Panc1 (cell line): ENCODE data around the gene NUFIP1. TPM values are rescaled to one million over a fixed set of nuclear protein-coding genes. Genes with fewer than 3 reads are reported as not detected.

ENCODE experiments used
- ATAC-seq: fragments of 200-7000 bp; cut with Tn5 transposase; 2 replicates; pipeline ENCODE4 v1.9.1; 2020; ENCODE audit warnings: mild to moderate bottlenecking, moderate library complexity
- BruUV-seq: library from RNA; stranded (reverse); fragments of 400-500 nt; replicated peaks from 2 replicates; lab custom pipeline; 2021; lab: Mats Ljungman, UMichigan
- CTCF ChIA-PET: fragments of 300-600 bp; sonication (Branson Sonifier 250); formaldehyde crosslinking; loops from one replicate; lab custom pipeline; 2022; ENCODE audit warnings: antibody characterized with exemption; lab: Charles Lee
- POLR2A ChIA-PET: fragments of 300-600 bp; sonication (Branson Sonifier 250); formaldehyde crosslinking; loops from one replicate; lab custom pipeline; 2022; ENCODE audit warnings: antibody characterized with exemption; lab: Charles Lee
- DNase-seq: peaks from one replicate; pipeline ENCODE4 v3.0.0-alpha.2; 2010; ENCODE audit warnings: low read depth, low spot score
- H3K27ac ChIP-seq: 2 replicates; pipeline ENCODE4 v1.5.1; 2011; ENCODE audit warnings: mild to moderate bottlenecking, low read length, inconsistent platforms
- H3K27me3 ChIP-seq: fragments of 200-500 bp; sonication (Bioruptor generic); 2 replicates; pipeline ENCODE4 v1.6.0; 2014; ENCODE audit warnings: low read length, inconsistent platforms; ENCODE audit not compliant: control insufficient read depth, insufficient read depth
- H3K36me3 ChIP-seq: fragments of 200-500 bp; sonication (Bioruptor generic); 2 replicates; pipeline ENCODE4 v1.5.1; 2014; ENCODE audit warnings: inconsistent platforms, mild to moderate bottlenecking, low read length, moderate library complexity; ENCODE audit not compliant: control insufficient read depth, insufficient read depth
- H3K4me1 ChIP-seq: 2 replicates; pipeline ENCODE4 v1.5.1; 2011; ENCODE audit warnings: inconsistent platforms, mild to moderate bottlenecking, low read length, moderate library complexity; ENCODE audit not compliant: control insufficient read depth, insufficient read depth
- H3K4me3 ChIP-seq, 2 experiments: 2 replicates each; pipeline ENCODE4 v1.5.1; 2011 to 2012; ENCODE audit warnings: low read depth in 2 of 2, low read length in 2 of 2, mild to moderate bottlenecking in 2 of 2, inconsistent platforms in 1 of 2, moderate library complexity in 1 of 2
- H3K9me3 ChIP-seq: fragments of 200-500 bp; sonication (Bioruptor generic); 2 replicates; pipeline ENCODE4 v1.5.1; 2014; ENCODE audit warnings: low read depth, mild to moderate bottlenecking, inconsistent platforms, low read length, moderate library complexity; ENCODE audit not compliant: control insufficient read depth, insufficient read depth
- CTCF ChIP-seq: fragments of 450-650 bp; IDR thresholded peaks from 2 replicates; pipeline ENCODE4 v1.5.1; 2017; ENCODE audit warnings: mild to moderate bottlenecking
- POLR2AphosphoS5 ChIP-seq: IDR thresholded peaks from 2 replicates; pipeline ENCODE4 v1.6.1; 2012; ENCODE audit warnings: mild to moderate bottlenecking, low read depth, low read length, moderate library complexity
- REST ChIP-seq, 2 experiments: IDR thresholded peaks; 2 replicates each; pipeline ENCODE4 v1.6.1; 2011 to 2012; ENCODE audit warnings: low read depth in 2 of 2, control low read depth in 1 of 2, low read length in 1 of 2, mild to moderate bottlenecking in 1 of 2, moderate library complexity in 1 of 2; ENCODE audit not compliant: insufficient read depth in 1 of 2
- SIN3A ChIP-seq: IDR thresholded peaks from 2 replicates; pipeline ENCODE4 v1.6.1; 2012; ENCODE audit warnings: low read depth, mild to moderate bottlenecking, low read length, moderate library complexity, borderline replicate concordance; ENCODE audit not compliant: insufficient read depth
- TCF7L2 ChIP-seq: IDR thresholded peaks from 2 replicates; pipeline ENCODE4 v1.6.1; 2011; ENCODE audit warnings: mild to moderate bottlenecking, low read depth, low read length, inconsistent platforms
- in situ Hi-C: cut with HindIII; loops from 2 replicates; pipeline ENCODE4 v1.10.0; 2016; ENCODE audit warnings: low sequenced_read_pairs, low pct_unique_long_range_greater_than_20kb
- intact Hi-C: fragments of 100-400 bp; cut with micrococcal nuclease; formaldehyde crosslinking; loops from one replicate; pipeline ENCODE4 v1.10.0; 2022; ENCODE audit not compliant: unreplicated experiment
- total RNA-seq: library from RNA; stranded (reverse); gene quantifications from one replicate; pipeline ENCODE4 v1.2.1, GENCODE V29; 2021; ENCODE audit not compliant: unreplicated experiment

Gene NUFIP1
- total RNA-seq, 1 experiment from 2014 or later, result 6.6 TPM

- POLR2A ChIA-PET, result no interaction called here
- Histone ChIP-seq H3K27ac (no peak overlapping the region), H3K4me1 (no peaks in the 10 kb centered on the region), H3K36me3 (no peaks in the 10 kb centered on the region; the same call in 1 of the 2 replicates), H3K27me3 (no peaks in the 10 kb centered on the region), H3K9me3 (no peaks in the 10 kb centered on the region), H3K4me3 (no peak overlapping the region)
- BruUV-seq, result no TSS peak
- DNase-seq, result no peak
- intact Hi-C loops, result no loop called here
- in situ Hi-C loops, result no loop called here
- ATAC-seq, result no peak
- CTCF ChIA-PET, result interaction anchor here (0.7 kb wide), 1 partner anchor 659 kb away, joined by 3 read pairs; no protein-coding TSS in a partner anchor
- TF ChIP-seq CTCF (no peak), POLR2AphosphoS5 (no peak), REST (IDR thresholded peaks at IDR 0.05; ENCODE audit: insufficient read depth in 1 of 2, low read depth in 2 of 2, low read length in 1 of 2) (no peak), TCF7L2 (no peak), SIN3A (no peak)
Measured at GRCh38 chr13:45015300-45015699, 26.0 kb upstream of the NUFIP1 start.

- no peak for TF ChIP-seq POLR2AphosphoS5
- no peak for TF ChIP-seq TCF7L2
- TF ChIP-seq REST (IDR thresholded peaks at IDR 0.05; ENCODE audit: insufficient read depth in 1 of 2, low read depth in 2 of 2, low read length in 1 of 2), result no peak
- no peak for TF ChIP-seq SIN3A
- no peak for TF ChIP-seq CTCF
- Histone ChIP-seq H3K4me1 (no peaks in the 10 kb centered on the region), H3K27me3 (no peaks in the 10 kb centered on the region), H3K9me3 (no peaks in the 10 kb centered on the region), H3K36me3 (peaks cover 2% of the 10 kb centered on the region; the same call in 1 of the 2 replicates), H3K4me3 (no peak overlapping the region), H3K27ac (no peak overlapping the region)
- ChIA-PET CTCF (no interaction called here), POLR2A (no interaction called here)
- in situ Hi-C loops (no loop called here), intact Hi-C loops (no loop called here)
- ATAC-seq (no peak), DNase-seq (no peak)
- BruUV-seq, result no TSS peak
Measured at GRCh38 chr13:45011198-45011597, 21.9 kb upstream of the NUFIP1 start.
